Fibroblast of lung (primary cell): ENCODE results near the gene ROBO4.
A peak's percentile ranks its signal among the peaks of the same experiment; 100 is the strongest.

Experiments used
- CTCF ChIP-seq, 2 donors: IDR thresholded peaks in 1 of 2; conservative IDR thresholded peaks in 1 of 2; 1 replicate in 1 of 2; 2 replicates in 1 of 2; pipeline ENCODE4 v1.5.1; 2011 to 2012; ENCODE audit warnings: low read length in 2 of 2, control low read depth in 1 of 2, inconsistent platforms in 1 of 2, low read depth in 1 of 2, mild to moderate bottlenecking in 1 of 2
- EZH2 ChIP-seq: IDR thresholded peaks from 2 replicates; pipeline ENCODE4 v1.5.1; 2012; ENCODE audit warnings: low read length, control low read depth, mild to moderate bottlenecking; ENCODE audit errors: missing control alignments

DNA sequence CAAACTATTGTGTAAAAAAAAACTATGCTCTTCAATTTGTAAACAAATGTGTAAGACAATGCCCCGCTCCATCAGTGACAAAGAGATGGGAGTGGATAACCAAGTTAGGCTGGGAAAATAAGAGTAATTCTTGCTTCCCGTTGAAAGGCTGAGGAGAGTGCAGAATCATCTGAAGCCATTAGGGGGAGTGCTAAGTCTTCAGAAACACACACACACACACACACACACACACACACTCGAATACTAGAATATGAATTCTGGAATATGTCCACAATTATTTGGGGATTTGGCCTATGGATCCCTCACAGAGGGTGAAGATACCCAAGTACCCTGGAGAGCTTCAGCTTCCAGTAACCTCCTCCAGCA is 60.2 kb downstream of the ROBO4 start:
- TF ChIP-seq EZH2: no peak
- peak; percentile 82 for TF ChIP-seq CTCF (conservative IDR thresholded peaks at IDR 0.05 in 1 of 2, IDR thresholded peaks at IDR 0.05 in 1 of 2; ENCODE audit: low read depth in 1 of 2, low read length in 2 of 2)
